Colonic mucosa (tissue), 4 donors: ENCODE measurements around the gene DNLZ. TPM values are rescaled to one million over a fixed set of nuclear protein-coding genes. Genes with fewer than 3 reads are reported as not detected.
A peak's percentile ranks its signal among the peaks of the same experiment; 100 is the strongest.

ENCODE experiments used
- DNase-seq: peaks from one replicate; pipeline ENCODE4 v3.0.0-alpha.2; 2020
- H3K27ac ChIP-seq: fragments of 200-600 bp; one replicate; pipeline ENCODE4 v1.8.0; 2021
- H3K27me3 ChIP-seq: fragments of 200-600 bp; one replicate; pipeline ENCODE4 v1.8.0; 2021
- H3K36me3 ChIP-seq: fragments of 200-600 bp; one replicate; pipeline ENCODE4 v1.8.0; 2021
- H3K4me1 ChIP-seq: fragments of 200-600 bp; one replicate; pipeline ENCODE4 v1.8.0; 2021; ENCODE audit warnings: mild to moderate bottlenecking
- H3K4me3 ChIP-seq: fragments of 200-600 bp; one replicate; pipeline ENCODE4 v1.8.0; 2021
- H3K9ac ChIP-seq, 2 donors: one replicate each; pipeline ENCODE4 v1.7.0; 2013; ENCODE audit warnings: control low read depth in 2 of 2, low read depth in 2 of 2, low read length in 2 of 2
- H3K9me3 ChIP-seq: fragments of 200-600 bp; one replicate; pipeline ENCODE4 v1.8.0; 2021
- CTCF ChIP-seq: fragments of 200-600 bp; IDR thresholded peaks from one replicate; pipeline ENCODE4 v1.8.0; 2022; ENCODE audit warnings: antibody characterized with exemption, mild to moderate bottlenecking
- intact Hi-C: fragments of 100-400 bp; cut with DNase I; formaldehyde crosslinking; loops from one replicate; pipeline ENCODE4 v1.14.1; 2022
- total RNA-seq, 2 donors: library from RNA; stranded (reverse); fragmentation: NEBNext Ultra II Directional in 1 of 2; extraction: Animal tissue kit (Norgen Biotek cat#: 25700) in 1 of 2; gene quantifications; one replicate each; pipeline ENCODE4 v1.2.1, GENCODE V29; 2021
- donor health status: healthy.
- donor health status: DM: no; HTN: no; CAD: no.
- donor health status: DM: no; HTN: no; CAD: no.

DNLZ gene
- total RNA-seq, 2 donors from 2014 or later = 10.0 to 10.8 TPM

GRCh38 chr9:136375096-136375495 is 11.6 kb upstream of the DNLZ start:
- H3K9me3 ChIP-seq = no peaks in the 10 kb centered on the region
- H3K4me3 ChIP-seq = no peak overlapping the region
- H3K27me3 ChIP-seq = no peaks in the 10 kb centered on the region
- H3K27ac ChIP-seq = no peak overlapping the region
- no peaks in the 10 kb centered on the region for H3K4me1 ChIP-seq
- no peak for TF ChIP-seq CTCF
- intact Hi-C loops = no loop called here
- no peak for DNase-seq
- H3K36me3 ChIP-seq = no peaks in the 10 kb centered on the region
- no peak overlapping the region for H3K9ac ChIP-seq

GRCh38 chr9:136374183-136374575 is 10.6 kb upstream of the DNLZ start:
- Histone ChIP-seq H3K36me3 (no peaks in the 10 kb centered on the region), H3K9me3 (no peaks in the 10 kb centered on the region), H3K4me1 (no peaks in the 10 kb centered on the region), H3K27ac (no peak overlapping the region), H3K4me3 (no peak overlapping the region), H3K9ac (peak overlapping the region in 1 of 2 donors; percentile 12), H3K27me3 (no peaks in the 10 kb centered on the region)
- no peak for DNase-seq
- intact Hi-C loops = no loop called here
- TF ChIP-seq CTCF = no peak

GRCh38 chr9:136373300-136374182 is 10.0 kb upstream of the DNLZ start, which contains the start of gene CARD9:
Gene CARD9 (minus strand): TSS chr9:136373669. CDS start chr9:136372078, 1,591 bp downstream.
- no peak for DNase-seq
- H3K4me1 ChIP-seq = no peaks in the 10 kb centered on the region
- peak within 1 kb of the TSS; percentile 2 to 12 for H3K9ac ChIP-seq
- no peaks in the 10 kb centered on the region for H3K36me3 ChIP-seq
- no peaks in the 10 kb centered on the region for H3K27me3 ChIP-seq
- no peak for TF ChIP-seq CTCF
- no peaks in the 10 kb centered on the region for H3K9me3 ChIP-seq
- no peak within 1 kb of the TSS for H3K27ac ChIP-seq
- H3K4me3 ChIP-seq = peak within 1 kb of the TSS; percentile 5
- intact Hi-C loops = no loop called here

- Histone ChIP-seq H3K4me1 (no peaks in the 10 kb centered on the region), H3K9ac (peak overlapping the region in 1 of 2 donors; percentile 2), H3K9me3 (no peaks in the 10 kb centered on the region), H3K36me3 (no peaks in the 10 kb centered on the region), H3K27me3 (no peaks in the 10 kb centered on the region), H3K27ac (no peak overlapping the region), H3K4me3 (peak overlapping the region; percentile 5)
- TF ChIP-seq CTCF = no peak
- intact Hi-C loops = no loop called here
- DNase-seq = peak; percentile 44
Observed at GRCh38 chr9:136372561-136373299, 9.2 kb upstream of the DNLZ start.

- intact Hi-C loops = no loop called here
- Histone ChIP-seq H3K27me3 (no peaks in the 10 kb centered on the region), H3K9ac (no peak overlapping the region), H3K4me3 (no peak overlapping the region), H3K4me1 (no peaks in the 10 kb centered on the region), H3K9me3 (no peaks in the 10 kb centered on the region), H3K27ac (no peak overlapping the region), H3K36me3 (no peaks in the 10 kb centered on the region)
- TF ChIP-seq CTCF = no peak
- no peak for DNase-seq
Observed at GRCh38 chr9:136372006-136372405, 8.5 kb upstream of the DNLZ start.
